SH-SY5Y (cell line): ENCODE results near the gene TMEM101.

Source experiments
- GATA2 ChIP-seq: IDR thresholded peaks from 2 replicates; pipeline ENCODE4 v1.6.1; 2011; ENCODE audit warnings: mild to moderate bottlenecking, low read depth, low read length
- GATA3 ChIP-seq: IDR thresholded peaks from 2 replicates; pipeline ENCODE4 v1.6.1; 2011; ENCODE audit warnings: low read depth, mild to moderate bottlenecking, low read length, moderate library complexity

DNA sequence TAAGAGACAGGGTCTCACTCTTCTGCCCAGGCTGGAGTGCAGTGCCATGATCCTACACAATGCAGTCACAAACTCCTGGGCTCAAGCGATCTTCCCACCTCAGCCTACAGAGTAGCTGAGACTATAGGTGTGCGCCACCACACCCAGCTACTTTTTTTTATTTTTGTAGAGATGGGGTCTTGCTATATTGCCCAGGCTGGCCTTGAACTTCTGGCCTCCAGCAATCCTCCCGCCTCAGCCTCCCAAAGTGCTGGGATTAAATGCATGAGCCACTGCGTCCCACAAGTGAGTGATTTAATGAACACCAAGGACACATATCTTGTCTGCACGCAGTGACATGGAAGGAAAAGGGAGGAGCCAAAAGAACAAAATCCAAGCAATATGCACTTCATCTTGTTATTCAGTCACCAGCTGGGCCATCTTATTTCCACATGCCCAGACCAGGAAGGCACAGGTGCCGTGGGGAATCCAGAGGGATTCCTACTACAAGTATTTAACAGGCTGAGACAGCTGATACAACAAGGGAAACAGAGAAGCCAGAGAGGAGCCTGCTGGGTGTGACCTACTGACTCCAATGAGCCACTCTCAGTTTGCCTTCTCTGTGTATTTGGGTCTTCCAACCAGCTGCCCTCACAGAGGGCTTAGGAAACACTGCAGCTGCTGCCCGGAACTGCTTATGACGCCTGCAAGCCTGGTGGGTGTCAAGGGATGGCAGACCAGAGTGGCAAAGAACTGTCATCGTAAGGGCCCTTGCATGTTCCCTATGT lies 34.7 kb upstream of the TMEM101 start:
- no peak for TF ChIP-seq GATA3
- TF ChIP-seq GATA2 = no peak
